IMR-90 (cell line): Measurements from ENCODE around the gene FAF1. TPM values are rescaled to one million over a fixed set of nuclear protein-coding genes. Genes with fewer than 3 reads are reported as not detected.

ENCODE experiments used
- ATAC-seq: fragments of 200-7000 bp; cut with Tn5 transposase; 2 replicates; pipeline ENCODE4 v1.9.1; 2020; ENCODE audit warnings: low read depth, mild to moderate bottlenecking, moderate library complexity
- BruUV-seq: library from RNA; stranded (reverse); fragments of 400-500 nt; replicated peaks from 2 replicates; lab custom pipeline; 2021; lab: Mats Ljungman, UMichigan
- CTCF ChIA-PET: fragments of 300-600 bp; formaldehyde crosslinking; extraction: SDS; loops from one replicate; lab custom pipeline; 2021; ENCODE audit warnings: antibody characterized with exemption; lab: Yijun Ruan, JAX
- POLR2A ChIA-PET: fragments of 300-600 bp; sonication (Branson Sonifier 250); formaldehyde crosslinking; loops from one replicate; lab custom pipeline; 2022; ENCODE audit warnings: antibody characterized with exemption; ENCODE audit not compliant: unreplicated experiment; lab: Charles Lee
- DNase-seq: peaks from one replicate; pipeline ENCODE4 v3.0.0; 2013
- H2AFZ ChIP-seq: replicated peaks from 2 replicates; pipeline ENCODE3; 2013; ENCODE audit warnings: low read length, mild to moderate bottlenecking; ENCODE audit not compliant: poor library complexity
- H2AK5ac ChIP-seq: 2 replicates; pipeline ENCODE4 v1.6.1; 2013; ENCODE audit warnings: low read depth, low read length, inconsistent platforms
- H2AK9ac ChIP-seq: replicated peaks from 2 replicates; pipeline ENCODE3; 2013; ENCODE audit warnings: mild to moderate bottlenecking, low read depth, low read length, moderate library complexity; ENCODE audit not compliant: poor library complexity
- H2BK120ac ChIP-seq: 2 replicates; pipeline ENCODE4 v1.6.1; 2013; ENCODE audit warnings: low read depth, low read length, inconsistent platforms
- H2BK15ac ChIP-seq: 3 replicates; pipeline ENCODE4 v1.6.1; 2013; ENCODE audit warnings: low read depth, low read length, inconsistent platforms
- H2BK20ac ChIP-seq: 2 replicates; pipeline ENCODE4 v1.6.1; 2013; ENCODE audit warnings: low read depth, mild to moderate bottlenecking, inconsistent platforms, low read length, moderate library complexity
- H2BK5ac ChIP-seq: 2 replicates; pipeline ENCODE4 v1.6.1; 2013; ENCODE audit warnings: mild to moderate bottlenecking, low read depth, low read length, inconsistent platforms; ENCODE audit not compliant: poor library complexity, severe bottlenecking
- H3K14ac ChIP-seq: replicated peaks from 2 replicates; pipeline ENCODE4 v1.6.1; 2013; ENCODE audit warnings: low read depth, low read length, inconsistent platforms
- H3K18ac ChIP-seq: 2 replicates; pipeline ENCODE4 v1.6.1; 2013; ENCODE audit warnings: low read depth, low read length, control low read depth
- H3K23ac ChIP-seq: 2 replicates; pipeline ENCODE4 v1.6.1; 2013; ENCODE audit warnings: low read depth, low read length, inconsistent platforms
- H3K27ac ChIP-seq: 2 replicates; pipeline ENCODE4 v1.5.1; 2013; ENCODE audit warnings: mild to moderate bottlenecking, control low read depth, low read length; ENCODE audit not compliant: insufficient read depth
- H3K27me3 ChIP-seq: 2 replicates; pipeline ENCODE4 v1.6.1; 2013; ENCODE audit warnings: low read length; ENCODE audit not compliant: control insufficient read depth, insufficient read depth
- H3K36me3 ChIP-seq: 2 replicates; pipeline ENCODE4 v1.6.1; 2013; ENCODE audit warnings: low read length, mixed read lengths; ENCODE audit not compliant: control insufficient read depth, insufficient read depth
- H3K4ac ChIP-seq: 2 replicates; pipeline ENCODE4 v1.6.1; 2013; ENCODE audit warnings: low read depth, low read length, inconsistent platforms
- H3K4me1 ChIP-seq: 2 replicates; pipeline ENCODE4 v1.6.1; 2013; ENCODE audit warnings: low read length, mixed read lengths; ENCODE audit not compliant: control insufficient read depth, insufficient read depth
- H3K4me2 ChIP-seq: 2 replicates; pipeline ENCODE4 v1.6.1; 2013; ENCODE audit warnings: low read depth, mild to moderate bottlenecking, control low read depth, low read length, moderate library complexity
- H3K4me3 ChIP-seq: 2 replicates; pipeline ENCODE4 v1.5.1; 2013; ENCODE audit warnings: low read depth, mild to moderate bottlenecking, control low read depth, low read length, moderate library complexity; ENCODE audit not compliant: insufficient read depth
- H3K56ac ChIP-seq: 2 replicates; pipeline ENCODE4 v1.6.1; 2013; ENCODE audit warnings: low read length, inconsistent platforms; ENCODE audit not compliant: insufficient read depth; ENCODE audit errors: extremely low read depth
- H3K79me1 ChIP-seq, 2 experiments: 2 replicates each; pipeline ENCODE4 v1.6.1; 2013; ENCODE audit warnings: low read length in 2 of 2, inconsistent platforms in 1 of 2, low read depth in 1 of 2
- H3K9ac ChIP-seq: 2 replicates; pipeline ENCODE4 v1.6.1; 2013; ENCODE audit warnings: low read depth, low read length, control low read depth
- H3K9me1 ChIP-seq: 2 replicates; pipeline ENCODE4 v1.6.1; 2013; ENCODE audit warnings: low read length, inconsistent platforms; ENCODE audit not compliant: insufficient read depth
- H3K9me3 ChIP-seq: 2 replicates; pipeline ENCODE4 v1.6.1; 2013; ENCODE audit warnings: low read length; ENCODE audit not compliant: control insufficient read depth, insufficient read depth
- H4K20me1 ChIP-seq: 2 replicates; pipeline ENCODE4 v1.6.1; 2013; ENCODE audit warnings: low read length, inconsistent platforms; ENCODE audit not compliant: insufficient read depth
- H4K5ac ChIP-seq: 2 replicates; pipeline ENCODE4 v1.6.1; 2013; ENCODE audit warnings: mild to moderate bottlenecking, low read depth, low read length, control low read depth
- H4K8ac ChIP-seq, 2 experiments: 2 replicates each; pipeline ENCODE4 v1.6.1; 2013; ENCODE audit warnings: low read depth in 2 of 2, low read length in 2 of 2, control low read depth in 1 of 2, inconsistent platforms in 1 of 2
- H4K91ac ChIP-seq: 2 replicates; pipeline ENCODE4 v1.6.1; 2013; ENCODE audit warnings: low read depth, low read length, inconsistent platforms; ENCODE audit not compliant: insufficient read depth
- BHLHE40 ChIP-seq: fragments of 150-350 bp; IDR thresholded peaks from 2 replicates; pipeline ENCODE4 v1.6.1; 2016; ENCODE audit warnings: mild to moderate bottlenecking, low read depth, low read length
- CEBPB ChIP-seq: IDR thresholded peaks from 2 replicates; pipeline ENCODE4 v1.6.1; 2012; ENCODE audit warnings: low read depth, low read length, improper control_type of control experiment
- CTCF ChIP-seq: conservative IDR thresholded peaks from 2 replicates; pipeline ENCODE4 v1.5.1; 2012; ENCODE audit warnings: mild to moderate bottlenecking, low read depth, low read length, improper control_type of control experiment
- MAFK ChIP-seq: IDR thresholded peaks from 2 replicates; pipeline ENCODE4 v1.6.1; 2012; ENCODE audit warnings: low read depth, low read length, improper control_type of control experiment
- MXI1 ChIP-seq: IDR thresholded peaks from 2 replicates; pipeline ENCODE4 v1.6.1; 2012; ENCODE audit warnings: low read depth, mild to moderate bottlenecking, low read length, moderate library complexity, borderline replicate concordance
- dilution Hi-C: fragments of 300-500 bp; cut with HindIII; formaldehyde crosslinking; loops from one replicate; pipeline ENCODE4 v1.14.3; 2018; ENCODE audit warnings: low sequenced_read_pairs; ENCODE audit not compliant: unreplicated experiment
- in situ Hi-C: fragments of 300-500 bp; cut with MboI; formaldehyde crosslinking; loops from 3 replicates; pipeline ENCODE4 v1.14.3; 2019; ENCODE audit warnings: low sequenced_read_pairs, inconsistent platforms, mixed read lengths
- intact Hi-C: fragments of 100-400 bp; cut with micrococcal nuclease; formaldehyde crosslinking; loops from 2 replicates; pipeline ENCODE4 v1.10.0; 2022
- polyA plus RNA-seq, 3 experiments: library from polyadenylated mRNA; depleted of rRNA; stranded (reverse); fragments of >200 nt; gene quantifications; 2 replicates each; pipeline ENCODE4 v1.2.3, GENCODE V29; 2012; ENCODE audit warnings: low replicate concordance in 1 of 3
- total RNA-seq: library from RNA; depleted of rRNA; stranded (reverse); fragments of >200 nt; gene quantifications from 2 replicates; pipeline ENCODE4 v1.2.3, GENCODE V29; 2012

FAF1 gene
- total and polyA plus RNA-seq, 2 of the 4 experiments (the other 2 are of a cell fraction): 18.8 to 72.9 TPM

GRCh38 chr1:50703240-50703639, 256.8 kb downstream of the FAF1 start:
- in situ Hi-C loops: loop anchor here (10.0 kb wide), 1 partner anchor 78 kb away; no protein-coding TSS in a partner anchor

More at GRCh38 chr1:50703240-50703639, 256.8 kb downstream of the FAF1 start:
- Histone ChIP-seq H3K23ac (no peak overlapping the region), H4K91ac (no peak overlapping the region), H3K4me2 (no peak overlapping the region), H3K4me1 (peaks cover under 1% of the 10 kb centered on the region; the same call in 1 of the 2 replicates), H2BK120ac (no peak overlapping the region), H2BK5ac (no peak overlapping the region), H3K27ac (no peak overlapping the region), H2BK20ac (0 out of 2 replicates have a peak overlapping the region, but pooled peaks have one; percentile 34), H4K20me1 (no peaks in the 10 kb centered on the region), H2BK15ac (no peak overlapping the region), H3K27me3 (no peaks in the 10 kb centered on the region), H2AFZ (no peak overlapping the region), H3K9me1 (no peaks in the 10 kb centered on the region), H3K56ac (no peak overlapping the region), H3K14ac (no peak overlapping the region), H2AK5ac (no peak overlapping the region), H2AK9ac (no peak overlapping the region), H4K5ac (no peak overlapping the region), H3K36me3 (no peaks in the 10 kb centered on the region), H3K79me1 (no peaks in the 10 kb centered on the region; a peak in 2 of 4 replicates), H3K4me3 (no peak overlapping the region), H4K8ac (no peak overlapping the region), H3K9ac (no peak overlapping the region), H3K18ac (no peak overlapping the region), H3K9me3 (no peaks in the 10 kb centered on the region), H3K4ac (no peak overlapping the region)
- ChIA-PET CTCF (interaction anchor here (1.0 to 2.1 kb wide), 6 partner anchors 69 to 99 kb away, joined by 3 to 8 read pairs (median 4); no protein-coding TSS in a partner anchor), POLR2A (no interaction called here)
- ATAC-seq: no peak
- dilution Hi-C loops (no loop called here), intact Hi-C loops (no loop called here)
- no peak for DNase-seq
- TF ChIP-seq MXI1 (no peak), CEBPB (no peak), BHLHE40 (no peak), CTCF (no peak), MAFK (no peak)
- BruUV-seq: no TSS peak
